DND-41 (cell line): ENCODE results near the gene ST13.

Source experiments
- CTCF ChIP-seq: IDR thresholded peaks from 2 replicates; pipeline ENCODE4 v1.5.1; 2012; ENCODE audit warnings: borderline replicate concordance, low read length, moderate library complexity, mild to moderate bottlenecking; ENCODE audit not compliant: poor library complexity, severe bottlenecking; ENCODE audit errors: extremely low read depth
- EZH2 ChIP-seq: IDR thresholded peaks from 3 replicates; pipeline ENCODE4 v1.6.1; 2012; ENCODE audit warnings: borderline replicate concordance, low read depth, mild to moderate bottlenecking, moderate library complexity, low read length, inconsistent platforms; ENCODE audit not compliant: severe bottlenecking

GRCh38 chr22:40898850-40899357, 42.5 kb upstream of the ST13 start:
- TF ChIP-seq CTCF (peak; percentile 67), EZH2 (no peak)
